22Rv1 (cell line): ENCODE measurements around the gene FAM98B.

Experiments
- CTCF ChIP-seq: fragments of 450-650 bp; IDR thresholded peaks from 2 replicates; pipeline ENCODE4 v1.5.1; 2017; ENCODE audit warnings: mild to moderate bottlenecking
- ZFX ChIP-seq: fragments of 450-650 bp; IDR thresholded peaks from 2 replicates; pipeline ENCODE4 v1.6.1; 2017; ENCODE audit warnings: antibody characterized with exemption, borderline replicate concordance

GRCh38 chr15:38463893-38464292, 10.0 kb downstream of the FAM98B start:
- TF ChIP-seq ZFX, result no peak
- TF ChIP-seq CTCF, result no peak
